K562 (cell line): ENCODE measurements around the gene GRM2.

Experiments
- FOXK2 ChIP-seq, 2 experiments: fragments of 450-650 bp; IDR thresholded peaks in 1 of 2; conservative IDR thresholded peaks in 1 of 2; 2 replicates each; pipeline ENCODE4 v1.6.1; 2016; ENCODE audit warnings: low read depth in 2 of 2, mild to moderate bottlenecking in 1 of 2
- POLR2AphosphoS2 ChIP-seq: IDR thresholded peaks from 2 replicates; pipeline ENCODE4 v1.6.1; 2012; ENCODE audit warnings: low read length, improper control_type of control experiment
- SIX5 ChIP-seq, 2 experiments: IDR thresholded peaks; 2 replicates each; pipeline ENCODE4 v1.6.1; 2011; ENCODE audit warnings: low read length in 2 of 2, borderline replicate concordance in 1 of 2, low read depth in 1 of 2, mild to moderate bottlenecking in 1 of 2, moderate library complexity in 1 of 2; ENCODE audit not compliant: insufficient read depth in 1 of 2
- SP2 ChIP-seq: IDR thresholded peaks from 2 replicates; pipeline ENCODE4 v1.6.1; 2011; ENCODE audit warnings: mild to moderate bottlenecking, low read depth, low read length, moderate library complexity; ENCODE audit not compliant: poor library complexity, severe bottlenecking; ENCODE audit errors: extremely low read depth
- TAF1 ChIP-seq: IDR thresholded peaks from 2 replicates; pipeline ENCODE4 v1.6.1; 2011; ENCODE audit warnings: mild to moderate bottlenecking, low read length, moderate library complexity; ENCODE audit not compliant: insufficient read depth, control insufficient read depth, severe bottlenecking; ENCODE audit errors: extremely low read depth
- ZNF217 ChIP-seq: sonication (generic); formaldehyde crosslinking; IDR thresholded peaks from 2 replicates; pipeline ENCODE4 v1.8.0; 2022; ENCODE audit warnings: mild to moderate bottlenecking, missing genetic modification reagents
- ZNF780A ChIP-seq: fragments of 250-450 bp; sonication (Bioruptor Pico); IDR thresholded peaks from 2 replicates; pipeline ENCODE4 v1.5.0; 2021; ENCODE audit warnings: mild to moderate bottlenecking
- TF ChIP-seq, protein P1 (sequence below): fragments of 450-650 bp; IDR thresholded peaks from 2 replicates; pipeline ENCODE4 v1.6.1; 2017; ENCODE audit warnings: antibody characterized with exemption, mild to moderate bottlenecking
- TF ChIP-seq, protein P2 (sequence below): sonication (generic); formaldehyde crosslinking; IDR thresholded peaks from 2 replicates; pipeline ENCODE4 v1.8.0; 2022; ENCODE audit warnings: missing genetic modification reagents, mild to moderate bottlenecking, borderline replicate concordance

DNA sequence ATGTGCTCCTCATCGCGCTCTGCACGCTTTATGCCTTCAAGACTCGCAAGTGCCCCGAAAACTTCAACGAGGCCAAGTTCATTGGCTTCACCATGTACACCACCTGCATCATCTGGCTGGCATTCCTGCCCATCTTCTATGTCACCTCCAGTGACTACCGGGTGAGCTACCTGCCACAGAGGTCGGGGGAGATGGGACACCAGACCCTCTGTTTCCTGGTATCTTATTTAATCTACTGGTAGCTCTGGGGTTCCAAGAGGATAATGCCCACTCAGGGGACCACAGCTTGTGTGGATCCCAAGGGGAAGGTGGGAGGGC lies 9.1 kb downstream of the GRM2 start:
- TF ChIP-seq SIX5 (IDR thresholded peaks at IDR 0.05; ENCODE audit: borderline replicate concordance in 1 of 2, insufficient read depth in 1 of 2, low read depth in 1 of 2, low read length in 2 of 2) (no peak), POLR2AphosphoS2 (no peak), ZNF217 (CRISPR knock-in tag) (no peak), ZNF780A (no peak), FOXK2 (conservative IDR thresholded peaks at IDR 0.05 in 1 of 2, IDR thresholded peaks at IDR 0.05 in 1 of 2; ENCODE audit: low read depth in 2 of 2) (no peak), TAF1 (no peak), SP2 (no peak)
- TF ChIP-seq, protein P1, sequence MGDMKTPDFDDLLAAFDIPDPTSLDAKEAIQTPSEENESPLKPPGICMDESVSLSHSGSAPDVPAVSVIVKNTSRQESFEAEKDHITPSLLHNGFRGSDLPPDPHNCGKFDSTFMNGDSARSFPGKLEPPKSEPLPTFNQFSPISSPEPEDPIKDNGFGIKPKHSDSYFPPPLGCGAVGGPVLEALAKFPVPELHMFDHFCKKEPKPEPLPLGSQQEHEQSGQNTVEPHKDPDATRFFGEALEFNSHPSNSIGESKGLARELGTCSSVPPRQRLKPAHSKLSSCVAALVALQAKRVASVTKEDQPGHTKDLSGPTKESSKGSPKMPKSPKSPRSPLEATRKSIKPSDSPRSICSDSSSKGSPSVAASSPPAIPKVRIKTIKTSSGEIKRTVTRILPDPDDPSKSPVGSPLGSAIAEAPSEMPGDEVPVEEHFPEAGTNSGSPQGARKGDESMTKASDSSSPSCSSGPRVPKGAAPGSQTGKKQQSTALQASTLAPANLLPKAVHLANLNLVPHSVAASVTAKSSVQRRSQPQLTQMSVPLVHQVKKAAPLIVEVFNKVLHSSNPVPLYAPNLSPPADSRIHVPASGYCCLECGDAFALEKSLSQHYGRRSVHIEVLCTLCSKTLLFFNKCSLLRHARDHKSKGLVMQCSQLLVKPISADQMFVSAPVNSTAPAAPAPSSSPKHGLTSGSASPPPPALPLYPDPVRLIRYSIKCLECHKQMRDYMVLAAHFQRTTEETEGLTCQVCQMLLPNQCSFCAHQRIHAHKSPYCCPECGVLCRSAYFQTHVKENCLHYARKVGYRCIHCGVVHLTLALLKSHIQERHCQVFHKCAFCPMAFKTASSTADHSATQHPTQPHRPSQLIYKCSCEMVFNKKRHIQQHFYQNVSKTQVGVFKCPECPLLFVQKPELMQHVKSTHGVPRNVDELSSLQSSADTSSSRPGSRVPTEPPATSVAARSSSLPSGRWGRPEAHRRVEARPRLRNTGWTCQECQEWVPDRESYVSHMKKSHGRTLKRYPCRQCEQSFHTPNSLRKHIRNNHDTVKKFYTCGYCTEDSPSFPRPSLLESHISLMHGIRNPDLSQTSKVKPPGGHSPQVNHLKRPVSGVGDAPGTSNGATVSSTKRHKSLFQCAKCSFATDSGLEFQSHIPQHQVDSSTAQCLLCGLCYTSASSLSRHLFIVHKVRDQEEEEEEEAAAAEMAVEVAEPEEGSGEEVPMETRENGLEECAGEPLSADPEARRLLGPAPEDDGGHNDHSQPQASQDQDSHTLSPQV: no peak
- TF ChIP-seq, protein P2, sequence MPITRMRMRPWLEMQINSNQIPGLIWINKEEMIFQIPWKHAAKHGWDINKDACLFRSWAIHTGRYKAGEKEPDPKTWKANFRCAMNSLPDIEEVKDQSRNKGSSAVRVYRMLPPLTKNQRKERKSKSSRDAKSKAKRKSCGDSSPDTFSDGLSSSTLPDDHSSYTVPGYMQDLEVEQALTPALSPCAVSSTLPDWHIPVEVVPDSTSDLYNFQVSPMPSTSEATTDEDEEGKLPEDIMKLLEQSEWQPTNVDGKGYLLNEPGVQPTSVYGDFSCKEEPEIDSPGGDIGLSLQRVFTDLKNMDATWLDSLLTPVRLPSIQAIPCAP (CRISPR knock-in tag): no peak
